GM12878 (cell line): ENCODE results near the gene HEXIM1. TPM values are rescaled to one million over a fixed set of nuclear protein-coding genes. Genes with fewer than 3 reads are reported as not detected.
A peak's percentile ranks its signal among the peaks of the same experiment; 100 is the strongest.

Experiments
- BCLAF1 ChIP-seq: fragments of 450-650 bp; IDR thresholded peaks from 2 replicates; pipeline ENCODE4 v1.6.1; 2017; ENCODE audit warnings: antibody characterized with exemption, mild to moderate bottlenecking, moderate library complexity
- HDAC6 ChIP-seq: fragments of 200-600 bp; sonication (generic); IDR thresholded peaks from one replicate; pipeline ENCODE4 v1.8.0; 2017; ENCODE audit warnings: antibody characterized with exemption; ENCODE audit not compliant: unreplicated experiment
- IRF3 ChIP-seq: fragments of 450-650 bp; IDR thresholded peaks from 2 replicates; pipeline ENCODE4 v1.6.1; 2014; ENCODE audit warnings: mild to moderate bottlenecking
- PAX8 ChIP-seq: fragments of 450-650 bp; IDR thresholded peaks from 2 replicates; pipeline ENCODE4 v1.6.1; 2017; ENCODE audit warnings: mild to moderate bottlenecking, moderate library complexity
- PBX3 ChIP-seq: IDR thresholded peaks from 2 replicates; pipeline ENCODE4 v1.6.1; 2011; ENCODE audit warnings: mild to moderate bottlenecking, low read depth, low read length, moderate library complexity; ENCODE audit not compliant: insufficient replicate concordance
- PRDM15 ChIP-seq: fragments of 450-650 bp; formaldehyde crosslinking; IDR thresholded peaks from 2 replicates; pipeline ENCODE4 v1.4.0; 2020; ENCODE audit warnings: mild to moderate bottlenecking, moderate library complexity
- RB1 ChIP-seq: fragments of 450-650 bp; formaldehyde crosslinking; IDR thresholded peaks from 2 replicates; pipeline ENCODE4 v1.6.1; 2017; ENCODE audit warnings: mild to moderate bottlenecking, borderline replicate concordance
- RELA ChIP-seq: fragments of 450-650 bp; IDR thresholded peaks from 2 replicates; pipeline ENCODE4 v1.8.0; 2014; ENCODE audit warnings: borderline replicate concordance; ENCODE audit not compliant: partially characterized antibody
- SIN3A ChIP-seq: IDR thresholded peaks from 2 replicates; pipeline ENCODE4 v1.6.1; 2012; ENCODE audit warnings: low read depth, low read length, improper control_type of control experiment
- SMARCA5 ChIP-seq: fragments of 450-650 bp; IDR thresholded peaks from 2 replicates; pipeline ENCODE4 v1.6.1; 2017; ENCODE audit warnings: mild to moderate bottlenecking
- TARDBP ChIP-seq: IDR thresholded peaks from 2 replicates; pipeline ENCODE4 v1.6.1; 2016; ENCODE audit warnings: borderline replicate concordance
- TCF12 ChIP-seq: IDR thresholded peaks from 2 replicates; pipeline ENCODE4 v1.6.1; 2011; ENCODE audit warnings: low read depth, mild to moderate bottlenecking, low read length
- ZNF592 ChIP-seq: fragments of 450-650 bp; IDR thresholded peaks from 2 replicates; pipeline ENCODE4 v1.6.1; 2017; ENCODE audit warnings: mild to moderate bottlenecking, moderate library complexity
- polyA plus RNA-seq, 11 experiments: library from polyadenylated mRNA; depleted of rRNA in 4 of 11; unstranded in 6 of 11; stranded (reverse) in 5 of 11; fragments of >200 nt; fragmentation: Nextera tagmentation in 4 of 11; fragmentation: Illumina TruSeq in 1 of 11; extraction: Ambion mirVana in 4 of 11; extraction: Trizol in 1 of 11; gene quantifications; 1 replicate in 1 of 11; 2 replicates in 10 of 11; pipeline versions ENCODE4 v1.2.1 to v1.2.3, GENCODE V29; 2011 to 2016; ENCODE audit warnings: inconsistent platforms in 2 of 11, missing spikeins in 2 of 11, low read depth in 1 of 11
- total RNA-seq, 4 experiments: library from RNA; depleted of rRNA in 3 of 4; stranded (reverse); fragments of >200 nt in 3 of 4; fragmentation: Illumina TruSeq in 1 of 4; extraction: Trizol in 1 of 4; gene quantifications; 2 replicates each; pipeline versions ENCODE4 v1.2.1 to v1.2.3, GENCODE V29; 2013 to 2021

The HEXIM1 gene
- total and polyA plus RNA-seq, 10 of the 15 experiments (the other 5 are each of a cell fraction or from before 2014, with no cell fraction given): 1.9 to 24.1 (median 9.0) TPM

GRCh38 chr17:45161288-45162024 is 13.2 kb downstream of the HEXIM1 start, which contains the start of gene HEXIM2 (continued):
- TF ChIP-seq IRF3 (peak; percentile 87; the same call in 1 of the 2 replicates), SMARCA5 (peak; percentile 76; the same call in 1 of the 2 replicates), TARDBP (peak; percentile 78), RELA (peak; percentile 69), PRDM15 (CRISPR knock-in tag) (no peak), ZNF592 (no peak), PAX8 (peak; percentile 90), PBX3 (peak; percentile 92), RB1 (peak; percentile 83), BCLAF1 (no peak), HDAC6 (peak; percentile 66), SIN3A (peak; percentile 53; the same call in 1 of the 2 replicates), TCF12 (peak; percentile 55; the same call in 1 of the 2 replicates)
